Anterior cingulate cortex (tissue), 58 donors: ENCODE data around the gene PPP4R1.
"Not testable (repeated sequence)": the region's sequence is repeated elsewhere in the genome, so short reads cannot be mapped to it uniquely, and the experiment has no call there.

Experiments used
- DNase-seq, 58 donors: peaks; one replicate each; lab custom pipeline; 2025; lab: John Stamatoyannopoulos, UW

Gene PPP4R1

DNA sequence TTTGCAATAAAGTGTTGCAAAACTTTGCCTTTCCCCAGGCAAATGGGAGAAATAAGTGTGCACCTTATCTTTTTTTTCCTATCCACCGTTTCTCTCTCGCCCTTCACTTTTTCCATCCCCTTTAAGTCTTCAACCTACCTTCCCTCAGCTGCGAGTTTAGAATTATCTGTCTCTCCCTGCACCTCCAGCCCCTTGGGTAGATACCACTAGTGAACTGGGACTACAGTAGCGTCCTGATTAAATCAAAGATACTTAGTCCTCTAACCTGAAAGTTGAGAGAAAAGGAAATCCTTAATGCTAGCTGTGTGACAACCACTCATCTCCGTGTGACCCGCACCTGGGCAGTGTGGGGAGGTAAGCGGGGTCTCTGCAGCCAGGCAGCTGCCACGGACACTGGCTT lies 16.1 kb upstream of the PPP4R1 start:
- DNase-seq: no peak

DNA sequence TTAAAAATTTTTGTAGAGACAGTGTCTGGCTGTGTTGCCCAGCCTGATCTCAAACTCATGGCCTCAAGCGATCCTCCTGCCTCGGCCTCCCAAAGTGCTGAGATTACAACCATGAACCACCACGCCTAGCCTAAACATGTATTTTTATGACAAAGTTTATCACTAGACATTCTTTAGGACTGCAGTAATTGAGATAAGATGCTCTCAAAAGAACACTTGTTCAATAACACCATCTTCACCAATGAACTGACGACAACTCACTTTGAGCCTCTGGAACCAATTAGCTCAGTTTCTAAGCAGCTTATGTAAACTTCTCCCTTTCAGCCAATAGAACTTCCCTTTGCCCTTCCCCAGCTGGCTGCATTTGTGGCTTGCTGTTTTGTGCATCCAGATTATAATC lies 15.3 kb upstream of the PPP4R1 start:
- no peak for DNase-seq

DNA sequence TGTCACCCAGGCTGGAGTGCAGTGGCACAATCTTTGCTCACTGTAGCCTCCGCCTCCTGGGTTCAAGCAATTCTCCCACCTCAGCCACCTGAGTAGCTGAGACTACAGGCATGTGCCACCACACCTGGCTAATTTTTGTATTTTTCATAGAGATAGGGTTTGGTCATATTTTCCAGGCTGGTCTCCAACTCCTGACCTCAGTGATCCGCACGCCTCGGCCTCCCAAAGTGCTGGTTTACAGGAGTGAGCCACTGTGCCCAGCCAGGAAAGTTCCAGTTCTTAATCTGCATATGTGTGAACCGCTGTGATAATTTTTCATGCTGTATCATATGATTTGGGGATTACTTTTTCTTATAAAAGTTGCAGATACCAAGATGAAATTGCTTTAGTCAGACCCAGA lies 14.6 kb upstream of the PPP4R1 start:
- DNase-seq: no peak

DNA sequence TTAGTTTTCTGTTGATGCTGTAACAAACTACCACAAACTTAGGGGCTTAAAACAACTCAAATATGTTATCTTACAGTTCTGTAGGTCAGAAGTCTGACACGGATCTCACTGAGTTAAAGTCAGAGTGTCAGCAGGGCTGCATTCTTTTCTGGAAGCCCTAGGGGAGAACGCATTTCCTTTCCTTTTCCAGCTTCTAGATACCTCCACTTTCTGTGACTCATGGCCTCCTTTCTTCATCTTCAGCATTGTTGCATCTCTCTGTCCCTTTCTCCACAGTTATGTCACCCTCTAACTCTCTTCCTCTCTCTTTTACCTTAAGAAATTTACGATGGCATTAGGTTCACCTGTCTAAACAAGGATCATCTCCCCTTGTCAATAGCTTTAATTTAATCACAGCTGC lies 13.3 kb upstream of the PPP4R1 start:
- no peak for DNase-seq

DNA sequence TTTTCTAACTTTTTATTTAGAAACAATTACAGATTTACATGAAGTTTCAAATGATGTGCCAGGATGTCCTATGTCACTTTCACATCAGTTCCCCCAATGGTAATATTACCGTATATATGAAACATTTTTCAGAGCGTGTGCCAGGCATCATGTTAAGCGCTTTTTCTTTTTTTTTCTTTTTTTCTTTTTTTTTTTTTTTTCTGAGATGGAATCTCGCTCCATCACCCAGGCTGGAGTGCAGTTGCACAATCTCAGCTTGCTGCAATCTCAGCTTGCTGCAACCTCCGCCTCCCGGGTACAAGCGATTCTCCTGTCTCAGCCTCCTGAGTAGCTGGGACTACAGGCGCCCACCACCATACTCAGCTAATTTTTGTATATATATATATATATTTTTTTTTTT lies 5.6 kb upstream of the PPP4R1 start:
- DNase-seq: no peak

DNA sequence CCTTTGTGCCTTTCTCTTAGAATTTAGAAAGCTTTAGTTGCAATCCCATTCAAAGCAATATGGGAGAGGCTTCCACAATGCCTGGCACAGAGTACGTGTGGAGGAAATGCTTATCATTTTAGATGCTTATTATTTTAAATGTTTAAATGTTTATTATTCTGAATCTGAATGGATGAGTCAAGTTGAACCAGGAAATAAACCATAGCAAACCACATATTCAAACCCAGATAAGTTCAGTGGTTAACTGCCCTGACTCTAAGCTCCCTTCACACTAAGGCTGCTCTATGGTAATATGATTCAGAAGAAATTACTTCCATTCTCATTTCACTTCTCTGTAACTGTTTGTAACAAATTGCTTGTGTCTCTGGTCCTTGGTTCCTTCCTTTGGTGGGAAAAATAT lies 5.2 kb upstream of the PPP4R1 start:
- no peak for DNase-seq

DNA sequence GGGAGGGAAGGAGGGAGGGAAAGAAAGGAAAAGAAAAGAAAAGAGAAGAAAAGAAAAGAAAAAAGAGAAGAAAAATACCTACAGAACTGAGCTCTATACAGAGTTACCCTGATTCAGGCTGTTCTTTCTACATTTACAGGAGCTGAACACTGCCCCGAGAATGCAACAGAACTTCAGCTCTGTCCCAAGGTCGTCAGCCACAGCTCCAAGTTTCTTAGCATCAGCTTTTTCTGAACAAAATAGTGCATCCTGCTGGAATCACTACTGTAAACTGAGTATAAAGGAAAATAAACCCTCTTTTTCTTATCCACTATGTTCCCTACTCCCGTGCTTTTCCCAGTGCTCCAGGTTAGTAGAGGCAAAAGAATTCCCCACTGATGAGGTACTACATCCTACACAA lies 4.7 kb upstream of the PPP4R1 start:
- no peak for DNase-seq

DNA sequence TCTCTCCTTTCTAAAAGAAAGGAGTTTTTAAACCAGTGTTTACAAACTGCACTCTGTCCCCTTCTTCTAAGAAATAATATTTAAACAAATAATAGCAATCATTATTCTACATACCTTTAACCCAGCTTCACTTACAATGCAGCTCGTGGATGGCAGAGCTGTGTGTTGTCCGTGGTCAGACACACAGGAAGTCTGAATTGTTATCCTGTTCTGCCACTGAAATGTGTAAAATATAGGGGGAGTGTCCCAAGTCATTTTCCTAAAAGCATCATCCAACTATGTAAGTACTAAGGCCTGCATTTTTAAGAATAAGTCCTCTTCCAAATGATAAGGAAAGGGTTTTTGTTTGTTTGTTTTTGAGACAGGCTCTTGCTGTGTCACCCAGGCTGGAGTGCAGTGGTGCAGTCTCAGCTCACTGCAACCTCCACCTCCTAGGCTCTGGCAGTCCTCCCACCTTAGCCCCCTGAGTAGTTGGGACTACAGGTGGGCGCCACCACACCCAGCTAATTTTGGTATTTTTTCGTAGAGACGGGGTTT lies 2.7 kb upstream of the PPP4R1 start:
- DNase-seq: no peak

DNA sequence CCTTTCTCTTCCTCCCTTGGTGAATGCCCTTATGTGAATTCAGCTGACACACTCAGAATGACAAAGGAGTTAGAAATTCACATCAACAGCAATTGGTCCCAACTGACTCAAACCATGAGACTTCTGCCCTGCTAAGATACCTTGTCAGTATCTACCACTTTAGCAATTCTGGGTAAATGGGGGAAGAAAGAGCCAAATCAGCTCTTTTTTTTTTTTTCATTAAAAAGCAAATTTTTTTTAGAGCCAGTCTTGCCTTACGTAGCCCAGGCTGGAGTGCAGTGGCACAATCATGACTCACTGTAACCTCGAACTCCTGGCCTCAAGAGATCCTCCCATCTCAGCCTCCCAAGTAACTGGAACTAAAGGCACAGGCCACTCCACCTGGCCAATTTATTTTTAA lies 1.7 kb upstream of the PPP4R1 start:
- no peak for DNase-seq

DNA sequence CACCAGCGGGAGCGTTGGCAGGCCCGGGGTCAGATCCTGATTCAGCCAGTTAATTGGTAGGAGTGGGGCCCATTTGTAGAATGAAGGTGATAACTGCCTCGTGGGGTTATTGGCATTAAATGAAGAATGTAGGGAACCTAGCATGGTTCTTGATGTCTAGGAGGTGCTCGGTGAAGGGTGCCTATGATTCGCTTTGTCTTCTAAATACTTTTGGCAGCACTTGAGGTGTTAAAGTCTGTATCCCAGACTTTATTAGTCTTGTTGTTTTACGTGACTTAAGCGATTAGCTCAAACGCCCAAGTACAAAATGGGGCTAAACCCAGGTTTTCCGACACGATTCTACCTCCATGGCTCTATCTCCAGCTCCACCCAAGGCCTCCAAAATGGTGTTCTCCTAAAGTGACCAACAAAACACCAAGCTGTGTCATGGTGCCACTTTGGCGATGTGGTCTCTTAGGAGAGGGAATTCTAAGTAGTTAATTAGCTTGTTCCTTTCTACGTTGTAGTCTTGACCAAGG lies 980 bp upstream of the PPP4R1 start:
- DNase-seq: peak in 2 of 58 donors; percentile 21 to 23

DNA sequence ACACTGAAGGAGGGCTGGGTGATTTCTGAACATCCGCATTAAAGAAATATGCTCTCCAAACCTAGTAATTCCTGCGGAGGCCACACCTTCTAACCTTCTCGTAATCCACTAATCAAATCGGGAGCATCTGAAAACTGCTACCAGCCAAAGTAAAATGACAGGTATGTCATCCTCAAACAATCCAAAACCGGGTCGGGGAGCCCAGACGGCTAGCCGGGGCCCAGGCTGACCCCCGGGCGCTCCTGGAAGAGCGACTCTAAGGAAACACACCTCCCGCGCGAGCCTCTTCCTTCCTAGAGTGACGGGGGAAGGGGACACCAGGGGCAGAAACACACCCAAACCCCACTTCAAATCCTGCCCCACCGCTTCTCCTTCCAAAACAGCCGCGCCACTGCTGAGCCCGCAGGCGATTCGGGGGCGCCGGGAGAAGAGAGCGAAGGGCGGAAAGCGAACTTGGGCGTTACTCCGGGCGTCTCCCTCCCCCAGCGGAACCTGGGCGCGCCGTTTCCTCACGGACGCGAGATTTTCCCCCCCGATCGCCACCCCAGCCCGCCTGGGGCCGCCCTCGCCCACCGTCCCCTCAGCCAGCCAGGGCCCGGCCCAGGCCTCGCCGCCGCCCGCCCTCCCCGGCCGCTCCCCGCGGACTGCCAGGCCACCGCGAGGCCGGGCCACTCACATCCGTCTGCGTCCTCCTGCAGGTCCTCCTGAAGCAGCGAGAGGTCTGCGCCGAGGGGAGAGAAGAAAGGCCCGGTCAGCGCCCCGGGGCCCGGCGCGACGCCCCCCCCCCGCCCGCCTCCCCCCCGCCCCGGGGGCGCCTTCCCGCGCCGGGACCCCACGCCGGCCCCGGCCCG lies 584 bp downstream of the PPP4R1 start:
- DNase-seq: peak in 47 of 58 donors; percentile 9 to 75 (median 39)

DNA sequence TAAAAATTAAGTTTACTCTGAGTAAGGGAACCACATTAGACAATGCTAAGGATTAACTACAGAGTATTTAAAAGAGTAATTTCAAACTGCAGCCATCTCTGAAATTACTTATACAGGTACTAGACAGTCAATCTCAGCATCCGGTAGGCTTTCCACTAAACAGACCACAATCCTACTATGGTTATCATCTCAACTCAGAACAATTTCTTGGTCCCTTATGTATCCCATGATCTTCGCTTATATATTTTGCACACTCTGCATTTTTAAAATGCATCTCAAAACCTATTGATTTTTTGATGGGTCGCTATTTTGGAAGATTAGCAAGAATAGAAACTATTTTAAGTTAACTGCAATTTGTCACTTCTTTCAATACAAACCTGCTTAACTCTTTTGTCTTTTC lies 1.4 kb downstream of the PPP4R1 start:
- no peak for DNase-seq

DNA sequence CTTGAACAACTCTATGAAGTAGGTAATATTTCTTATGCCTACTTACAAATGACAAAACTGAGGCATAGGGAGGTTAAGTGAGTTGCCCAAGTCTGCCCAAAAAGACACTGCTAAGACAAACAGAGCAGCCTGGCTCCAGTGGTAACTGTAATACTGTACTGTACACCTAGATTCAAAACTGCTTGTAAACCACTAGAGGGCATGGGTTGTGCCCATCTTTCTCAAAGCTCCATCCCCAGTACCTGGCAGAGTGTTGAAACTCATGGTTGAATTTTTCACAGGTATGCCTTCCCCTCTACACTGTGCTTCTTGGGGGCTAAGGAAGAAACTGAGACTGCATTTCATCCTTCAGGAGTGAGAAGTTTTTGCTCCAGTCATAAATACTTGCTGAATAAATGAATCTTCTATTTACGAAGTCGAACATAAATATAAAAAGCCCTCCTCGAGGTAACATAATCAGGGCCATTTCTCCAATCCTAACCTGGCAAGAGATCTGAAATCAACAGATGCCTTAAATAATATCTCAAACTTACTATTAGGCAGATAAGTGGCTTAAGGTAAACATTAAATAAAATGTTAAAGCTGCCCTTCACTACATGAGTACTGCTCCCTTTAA lies 2.0 kb downstream of the PPP4R1 start:
- peak in 20 of 58 donors; percentile 1 to 41 (median 5) for DNase-seq

DNA sequence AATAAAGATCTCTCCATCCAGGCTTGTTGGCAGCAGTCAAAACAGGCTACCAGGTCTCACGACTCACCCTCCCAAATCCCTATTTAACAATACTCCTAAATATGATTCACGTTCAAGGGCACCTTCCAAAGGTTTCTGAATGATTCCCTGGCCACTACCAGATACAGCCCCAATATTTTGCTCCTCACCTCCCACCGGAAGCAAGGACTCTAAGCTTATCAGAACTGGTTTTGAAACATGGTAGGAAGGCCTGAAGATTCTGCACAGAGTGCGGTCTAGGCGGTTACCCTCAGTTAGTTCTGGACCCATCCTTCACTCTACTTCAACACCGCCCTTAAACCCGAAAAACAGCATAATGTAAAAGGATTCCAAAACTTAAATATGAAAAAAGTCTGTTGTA lies 5.2 kb downstream of the PPP4R1 start:
- no peak for DNase-seq

DNA sequence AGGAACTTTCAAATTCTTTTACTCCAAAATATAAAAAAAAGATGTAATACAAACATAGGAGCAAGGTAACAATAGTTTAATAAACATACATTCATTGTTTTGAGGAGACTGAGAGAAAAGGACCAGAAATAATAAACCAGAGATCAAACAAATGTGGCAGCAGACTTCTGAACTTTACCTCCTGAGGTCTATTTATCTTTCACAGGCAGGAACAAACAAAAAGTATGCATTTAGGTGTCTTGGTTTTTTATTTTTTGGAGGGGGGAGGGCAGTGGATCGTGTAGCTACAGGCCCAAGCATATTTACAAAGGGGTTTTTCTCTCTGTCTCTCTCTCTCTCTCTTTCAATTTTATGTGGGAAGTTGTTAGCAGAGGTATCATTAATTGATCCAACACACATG lies 5.6 kb downstream of the PPP4R1 start:
- DNase-seq: no peak

DNA sequence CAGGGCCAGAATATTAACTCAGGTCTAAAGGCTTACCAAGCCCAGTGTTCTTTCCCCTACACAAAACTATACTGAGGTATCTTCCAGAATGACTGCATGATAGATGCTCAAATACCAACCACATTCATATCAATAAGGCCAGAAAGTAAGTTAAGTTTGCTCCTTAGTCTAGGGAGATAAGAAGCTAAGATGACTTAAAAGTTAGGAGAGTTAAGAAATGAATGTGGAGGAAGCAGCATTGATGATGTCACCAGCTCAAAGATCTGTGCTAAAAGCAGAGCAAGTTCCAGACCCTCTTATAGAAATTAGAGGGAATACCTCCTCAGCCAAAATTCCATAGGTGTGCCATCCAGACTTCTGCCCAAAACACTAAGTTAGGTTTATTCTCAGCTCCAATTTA lies 6.1 kb downstream of the PPP4R1 start:
- DNase-seq: no peak

DNA sequence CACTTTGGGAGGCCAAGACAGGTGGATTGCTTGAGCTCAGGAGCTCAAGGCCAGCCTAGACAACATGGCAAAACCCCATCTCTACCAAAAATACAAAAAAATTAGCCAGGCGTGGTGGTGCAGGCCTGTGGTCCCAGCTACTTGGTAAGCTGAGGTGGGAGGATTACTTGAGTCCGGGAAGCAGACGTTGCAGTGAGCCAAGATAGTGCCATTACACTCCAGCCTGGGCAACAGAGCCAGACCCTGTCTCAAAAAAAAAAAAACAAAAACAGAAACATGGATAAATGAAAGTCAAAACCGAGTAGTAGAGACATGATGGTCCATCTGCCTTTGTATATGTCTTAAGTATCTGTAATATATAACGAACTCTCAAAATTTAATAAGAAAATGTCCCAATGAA lies 7.2 kb downstream of the PPP4R1 start:
- DNase-seq: not testable (repeated sequence)

DNA sequence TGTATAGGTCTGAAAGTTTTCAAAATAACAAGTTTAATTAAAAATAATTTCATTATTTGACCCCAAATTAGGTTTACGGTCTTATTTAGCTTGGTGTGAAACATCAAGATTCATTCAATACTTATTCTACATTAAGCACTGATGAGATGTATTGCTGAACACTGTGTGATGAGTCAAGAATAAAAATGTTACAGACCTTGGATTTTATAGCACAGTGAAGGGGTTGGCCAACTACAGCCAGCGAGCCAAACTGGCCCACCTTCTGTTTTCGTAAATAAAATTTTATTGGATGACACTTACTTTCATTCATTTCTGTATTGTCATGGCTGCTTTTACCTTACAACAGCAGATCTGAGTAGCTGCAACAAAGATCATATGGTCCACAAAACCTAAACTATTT lies 8.3 kb downstream of the PPP4R1 start:
- DNase-seq: no peak

DNA sequence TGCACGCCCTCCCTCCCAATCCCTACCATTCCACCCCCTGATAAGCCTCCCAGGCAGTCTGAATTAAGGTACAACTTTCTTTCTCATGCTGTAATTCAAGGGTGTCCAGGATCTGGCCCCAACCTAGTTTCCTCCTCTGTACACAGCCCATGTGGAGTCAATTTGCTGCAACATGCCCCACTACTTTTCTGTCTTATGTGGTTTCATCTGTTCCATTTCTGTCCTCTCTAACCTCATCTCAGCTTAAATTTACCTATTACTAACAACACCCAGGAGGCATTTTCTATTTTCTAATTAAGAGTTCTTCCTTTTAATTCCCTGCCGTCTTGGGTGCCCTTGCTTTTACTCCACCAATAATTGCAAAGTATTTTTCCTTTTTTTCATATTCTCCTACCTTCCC lies 10.0 kb downstream of the PPP4R1 start:
- no peak for DNase-seq

DNA sequence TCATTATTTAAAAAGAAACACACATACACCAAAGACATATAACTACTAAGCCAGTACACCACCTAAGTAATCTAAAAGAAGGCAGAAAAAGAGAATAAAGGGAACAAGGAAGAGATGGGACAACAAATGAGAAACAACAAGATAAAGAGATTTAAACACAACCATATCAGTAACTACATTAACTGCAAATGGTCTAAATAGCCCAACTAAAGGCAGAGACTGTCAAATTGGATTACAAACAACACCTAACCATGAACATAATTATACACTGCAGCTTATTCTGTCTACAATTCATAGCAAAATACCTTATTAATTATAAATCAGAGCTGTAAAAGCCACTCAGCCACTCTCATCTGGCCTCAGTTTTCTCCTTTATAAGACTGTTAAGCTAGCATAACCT lies 15.0 kb downstream of the PPP4R1 start:
- no peak for DNase-seq

DNA sequence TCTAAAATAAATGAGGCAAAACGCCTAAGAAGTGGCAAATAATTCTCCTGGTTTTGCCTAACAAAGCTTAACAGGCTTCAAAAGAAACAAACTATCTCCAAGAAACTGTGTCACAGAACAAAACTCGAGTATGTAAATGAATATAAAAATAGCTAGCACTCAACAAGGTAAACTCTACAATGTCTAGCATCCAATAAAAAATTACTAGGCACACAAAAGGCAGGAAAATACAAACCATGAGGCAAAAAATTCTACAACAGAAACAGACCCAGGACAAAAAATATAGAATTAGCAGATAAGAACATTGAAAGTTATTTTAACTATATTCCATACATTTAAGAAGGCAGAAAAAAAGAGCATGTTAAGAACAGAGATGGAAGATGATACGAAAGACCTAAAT lies 16.8 kb downstream of the PPP4R1 start:
- no peak for DNase-seq
